Brain pericyte (primary cell): ENCODE measurements around the gene RHBDD1.

ENCODE experiments used
- DNase-seq: peaks from one replicate; pipeline ENCODE4 v3.0.0-alpha.2; 2012; ENCODE audit warnings: low read depth, low spot score

The RHBDD1 gene

DNA sequence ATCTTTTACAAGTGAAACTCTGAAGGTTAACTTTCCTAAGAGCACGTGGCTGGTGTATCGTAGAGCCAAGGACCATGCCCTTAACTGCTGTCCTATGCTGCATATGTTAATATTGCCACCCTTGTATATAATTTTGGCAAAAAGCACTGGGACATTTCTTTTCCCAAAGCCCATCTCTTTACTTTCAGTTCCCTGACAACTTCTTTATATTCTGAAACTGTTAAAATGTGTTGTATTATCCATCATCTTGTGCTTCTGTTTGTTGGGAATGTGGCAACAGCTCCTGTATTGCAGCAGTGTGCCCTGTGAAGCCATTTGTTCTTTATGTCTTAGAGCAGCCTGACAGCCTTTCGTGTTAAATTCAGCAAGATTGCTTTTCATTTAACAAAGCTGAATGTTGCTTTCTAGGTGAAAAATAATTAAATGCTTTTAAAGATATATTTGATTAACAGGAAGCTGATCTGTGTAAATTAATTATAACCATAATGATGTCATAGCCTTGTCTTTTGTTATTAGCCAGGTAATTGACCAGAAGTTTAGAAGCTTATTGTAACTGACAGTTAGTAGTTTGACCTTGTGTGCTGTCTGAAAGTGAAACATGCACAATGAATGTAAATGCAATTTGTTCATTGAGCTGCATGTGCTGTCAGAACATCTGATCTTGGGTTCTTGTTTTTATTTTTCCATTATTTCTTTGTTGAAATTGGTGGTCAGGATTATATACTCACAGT is 9.7 kb downstream of the RHBDD1 start:
- DNase-seq: no peak

DNA sequence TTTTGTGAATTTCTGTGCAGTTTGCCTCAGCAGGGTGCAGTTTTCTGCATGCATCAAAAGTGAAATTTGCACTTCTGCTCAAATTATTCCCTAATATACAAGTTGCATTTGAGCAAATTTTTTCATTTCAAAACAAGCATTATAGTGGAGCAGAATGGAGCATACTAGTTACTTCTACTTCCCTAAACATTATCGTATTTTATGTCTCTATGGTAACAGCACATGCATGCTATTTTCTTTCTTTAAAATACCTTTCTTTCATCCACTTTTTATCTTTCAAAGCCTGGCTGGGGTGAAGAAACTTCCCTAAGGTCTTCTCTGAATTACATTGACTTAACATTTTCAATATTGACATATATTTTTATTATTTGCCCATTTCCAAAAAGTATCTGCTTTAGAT is 11.2 kb downstream of the RHBDD1 start:
- no peak for DNase-seq

DNA sequence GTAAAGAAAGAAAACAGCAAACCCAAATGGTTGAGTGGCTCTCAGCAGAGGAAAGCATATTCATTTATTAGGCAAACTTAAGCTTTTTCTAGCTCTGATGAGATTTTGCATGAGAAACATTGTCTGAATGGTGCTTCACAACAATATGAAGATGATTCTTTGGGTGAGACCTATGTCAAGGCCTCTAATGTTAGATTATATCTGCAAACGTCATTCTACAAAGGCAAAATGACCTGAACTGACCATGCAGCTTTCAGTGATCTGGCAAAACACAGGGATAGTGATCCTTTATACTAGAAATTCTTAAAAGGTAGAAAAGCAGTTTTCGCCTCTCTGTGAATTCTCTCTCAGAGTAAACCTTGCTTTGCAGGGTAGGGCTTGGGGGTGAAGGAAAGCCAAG is 11.7 kb downstream of the RHBDD1 start:
- DNase-seq: no peak

DNA sequence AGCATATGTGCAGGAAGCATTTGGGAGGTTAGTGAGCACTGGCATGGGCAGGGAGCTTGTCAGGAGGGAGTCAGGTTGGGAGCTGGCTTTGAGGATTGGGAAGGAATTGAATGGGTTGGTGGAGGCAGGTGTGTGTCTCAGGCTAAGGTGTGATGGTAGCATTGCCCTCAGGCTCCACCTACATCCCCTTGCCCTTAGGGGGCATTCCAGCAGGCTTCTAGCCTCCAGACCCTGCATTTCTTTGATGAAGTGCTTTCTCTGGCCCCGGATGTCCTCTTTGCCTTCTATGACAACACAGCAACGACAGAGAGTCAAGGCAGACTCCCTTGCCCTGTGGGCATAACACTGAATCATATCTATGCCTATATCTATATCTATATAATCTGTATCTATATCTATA is 13.5 kb downstream of the RHBDD1 start:
- no peak for DNase-seq

DNA sequence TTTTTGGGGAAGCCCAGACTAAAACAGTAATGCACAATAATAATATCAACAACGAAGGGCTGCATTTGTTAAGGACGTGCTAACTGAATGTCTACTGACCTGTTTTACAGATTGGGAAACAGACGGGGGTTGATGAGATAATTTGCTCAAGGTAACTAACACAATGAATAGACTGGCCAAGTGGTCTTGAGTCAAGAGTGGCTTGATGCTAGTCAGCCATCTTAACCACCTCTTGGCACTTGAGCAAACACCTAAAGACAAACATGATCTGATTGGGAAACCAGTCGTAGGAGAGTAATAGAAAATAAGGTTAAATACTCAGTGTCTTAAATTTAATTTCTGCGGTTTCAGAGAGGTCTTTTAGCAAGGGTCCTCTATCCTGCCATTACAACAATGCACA is 14.2 kb downstream of the RHBDD1 start:
- no peak for DNase-seq

DNA sequence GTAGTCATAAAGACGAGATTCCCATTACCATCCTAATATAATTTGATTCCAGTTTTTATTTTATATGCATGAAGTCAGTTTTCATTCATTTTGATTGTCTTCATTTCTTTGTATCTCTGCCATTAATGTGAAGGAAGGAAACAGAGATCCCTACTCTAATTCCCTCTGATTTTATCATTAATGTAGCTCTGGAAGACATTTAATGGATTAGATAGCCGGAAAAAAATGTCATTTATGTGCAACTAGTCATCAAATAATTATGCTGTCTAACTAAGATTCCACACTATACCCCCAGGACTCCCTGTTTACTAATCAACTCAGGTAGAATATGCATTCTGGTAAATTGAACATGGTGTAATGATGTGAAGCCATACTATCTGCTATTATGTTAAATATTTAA is 19.9 kb downstream of the RHBDD1 start:
- no peak for DNase-seq

DNA sequence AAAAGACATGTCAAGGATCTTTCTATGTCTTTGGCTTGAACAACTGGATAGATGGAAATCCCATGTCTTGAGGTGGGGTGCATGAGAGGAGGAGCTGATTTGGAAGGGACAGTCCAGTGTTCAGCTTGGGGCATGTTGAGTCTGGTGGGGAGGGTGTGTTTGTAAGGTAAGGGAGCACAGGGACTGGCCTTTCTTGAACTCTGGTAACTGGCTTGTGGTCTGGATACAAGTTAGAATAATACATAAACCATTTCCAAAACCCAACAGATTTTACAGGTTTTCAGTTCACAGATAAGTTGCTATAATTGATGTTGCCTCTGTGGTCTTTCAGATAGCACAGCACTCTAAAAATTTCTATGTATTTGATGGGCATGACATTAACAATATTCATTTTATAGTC is 24.2 kb downstream of the RHBDD1 start:
- no peak for DNase-seq

DNA sequence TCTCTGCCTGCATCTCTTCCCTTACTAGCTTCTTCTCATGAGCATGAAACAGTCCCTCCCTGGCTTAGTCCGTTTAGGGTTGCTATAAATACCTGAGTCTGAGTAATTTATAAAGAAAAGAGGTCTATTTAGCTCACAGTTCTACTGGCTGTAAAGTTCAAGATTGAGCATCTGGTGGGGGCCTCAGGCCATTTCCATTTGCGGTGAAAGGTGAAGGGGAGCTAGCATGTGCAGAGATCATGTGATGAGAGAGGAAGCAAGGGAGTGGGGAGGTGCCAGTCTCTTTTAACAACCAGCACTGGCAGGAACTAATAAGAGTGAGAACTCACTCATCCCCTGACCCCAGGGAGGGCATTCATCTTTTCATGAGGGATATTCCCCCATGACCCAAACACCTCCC is 26.8 kb downstream of the RHBDD1 start:
- no peak for DNase-seq

DNA sequence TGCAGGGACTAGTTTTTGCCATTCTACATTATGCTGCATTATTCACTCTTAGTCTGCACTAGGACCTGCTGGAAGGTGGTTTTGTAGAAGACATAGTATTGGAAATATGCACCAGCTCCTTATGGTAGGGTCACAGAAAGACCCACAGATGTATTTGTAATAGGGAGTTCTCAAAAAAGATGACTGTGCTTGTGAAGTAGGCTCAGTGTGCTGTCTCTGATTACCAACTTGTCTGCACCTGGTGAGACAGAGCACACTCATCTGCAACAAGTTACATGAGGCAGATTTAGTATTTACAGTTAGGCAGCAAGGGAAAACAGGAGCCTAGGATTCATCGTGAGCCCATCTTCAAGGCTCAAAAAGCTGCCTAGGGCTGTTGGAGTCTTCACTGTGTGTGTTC is 29.4 kb downstream of the RHBDD1 start:
- DNase-seq: no peak

DNA sequence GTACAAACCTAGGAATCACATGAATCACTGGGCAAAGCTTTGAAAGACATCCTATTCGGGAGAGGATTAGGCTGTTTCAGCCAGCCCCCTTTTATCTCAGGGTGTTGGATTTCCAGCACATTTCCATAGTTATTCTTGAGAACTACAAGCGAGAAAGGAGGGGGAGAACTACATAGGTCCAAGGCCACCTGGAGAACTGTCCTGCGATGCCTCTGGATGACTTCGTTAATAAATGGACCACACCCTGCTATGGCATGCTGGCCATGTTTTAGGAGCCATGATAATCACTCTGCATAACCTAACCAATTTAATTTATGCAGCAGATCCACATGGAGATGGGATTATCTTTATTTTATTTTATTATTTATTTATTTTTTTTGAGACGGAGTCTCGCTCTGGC is 29.9 kb downstream of the RHBDD1 start:
- no peak for DNase-seq

DNA sequence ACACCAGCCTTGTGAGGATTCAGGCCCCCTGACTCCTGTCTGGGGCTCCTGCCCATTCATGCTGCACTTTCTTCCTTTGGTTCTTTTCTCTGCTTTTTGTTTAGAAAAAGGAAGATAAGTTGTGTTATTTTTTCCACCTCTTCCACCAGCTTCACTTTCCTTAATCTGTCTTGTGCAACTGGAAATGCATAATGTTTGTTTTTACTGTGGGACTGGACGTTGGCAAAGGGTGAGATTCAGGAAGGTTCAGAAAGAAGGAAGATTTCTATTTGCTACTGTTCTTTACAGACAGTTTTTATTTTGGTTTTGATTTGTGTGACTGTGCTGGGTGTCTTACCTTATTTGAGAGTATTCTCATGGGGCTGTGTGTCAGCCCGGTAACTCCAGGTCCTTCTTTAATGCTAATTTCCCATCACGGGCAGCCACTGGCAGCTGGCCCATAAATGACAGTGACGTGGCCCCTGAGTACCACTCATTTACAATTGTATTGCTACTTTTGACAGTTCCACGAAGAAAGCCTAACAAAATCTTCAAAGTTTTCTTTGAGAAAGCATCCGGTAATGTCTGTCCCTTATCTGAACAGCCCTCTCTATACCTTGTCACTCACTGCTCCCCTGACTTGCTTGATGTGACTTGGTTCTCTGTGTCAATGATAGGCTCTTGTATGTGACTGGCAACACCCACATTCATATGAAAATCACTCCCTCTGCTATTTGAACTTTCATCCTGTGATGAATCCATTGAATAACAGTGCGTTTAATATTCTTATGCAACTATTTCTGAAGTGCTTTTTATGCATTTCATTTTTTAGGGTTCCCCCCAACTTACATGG is 32.7 kb downstream of the RHBDD1 start:
- no peak for DNase-seq

DNA sequence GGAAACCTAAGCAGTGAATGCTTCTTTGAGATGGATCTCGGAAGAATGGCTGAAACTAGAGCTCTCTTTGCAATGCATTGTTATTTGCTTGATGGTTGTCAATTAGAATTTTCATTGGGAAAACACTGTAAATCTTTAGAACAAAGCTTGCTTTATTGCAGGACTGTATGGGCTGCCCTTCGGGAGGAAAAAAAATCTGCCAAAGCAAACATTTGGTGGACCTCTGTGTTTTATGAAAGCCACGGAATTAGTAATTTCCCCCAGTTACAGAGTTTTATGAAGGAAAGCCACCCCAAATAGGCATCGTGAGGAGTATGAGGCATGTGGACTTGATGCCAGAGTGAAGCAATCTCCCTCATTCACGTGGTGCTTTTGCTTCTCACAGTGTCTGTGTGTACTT is 33.5 kb downstream of the RHBDD1 start:
- no peak for DNase-seq

DNA sequence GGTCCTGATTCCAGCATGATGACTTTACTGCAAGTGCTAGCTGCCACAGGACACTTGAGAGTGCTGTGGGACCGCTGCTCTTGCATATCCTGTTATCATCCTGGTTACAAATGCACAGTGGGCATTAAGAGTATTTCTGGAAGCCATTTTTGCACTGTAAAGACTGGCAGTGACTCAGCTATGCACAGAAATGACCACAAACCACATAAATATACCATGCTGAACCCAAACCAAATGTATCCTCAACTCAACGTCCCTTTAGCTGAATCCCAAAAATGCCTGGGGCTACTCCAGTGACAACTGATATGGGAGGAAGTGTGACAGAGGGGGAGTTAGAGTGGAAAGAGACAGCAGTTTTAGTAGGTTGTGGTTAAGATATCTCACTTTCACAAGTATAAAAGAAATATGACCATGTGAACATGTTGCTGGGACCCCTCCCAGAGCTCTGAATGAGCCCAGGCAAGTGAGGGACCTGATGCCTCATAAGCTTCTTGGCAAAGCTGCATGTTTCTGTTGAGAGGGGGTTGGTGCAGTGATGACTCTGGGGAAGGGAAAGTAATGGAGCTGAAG is 37.3 kb downstream of the RHBDD1 start:
- DNase-seq: no peak

DNA sequence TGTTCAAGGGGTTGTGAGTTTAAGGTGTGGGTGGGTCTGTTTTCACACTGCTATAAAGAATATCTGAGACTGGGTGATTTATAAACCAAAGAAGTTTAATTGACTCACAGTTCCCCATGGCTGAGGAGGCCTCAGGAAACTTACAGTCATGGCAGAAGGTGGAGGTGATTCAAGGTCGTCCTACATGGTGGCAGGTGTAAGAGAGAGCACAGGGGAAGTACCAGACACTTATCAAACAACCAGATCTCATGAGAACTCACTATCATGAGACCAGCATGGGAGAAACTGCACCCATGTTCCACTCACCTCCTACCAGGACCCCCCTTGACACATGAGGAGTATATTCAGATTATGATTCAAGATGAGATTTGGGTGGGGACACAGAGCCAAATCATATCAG is 38.0 kb downstream of the RHBDD1 start:
- DNase-seq: no peak

DNA sequence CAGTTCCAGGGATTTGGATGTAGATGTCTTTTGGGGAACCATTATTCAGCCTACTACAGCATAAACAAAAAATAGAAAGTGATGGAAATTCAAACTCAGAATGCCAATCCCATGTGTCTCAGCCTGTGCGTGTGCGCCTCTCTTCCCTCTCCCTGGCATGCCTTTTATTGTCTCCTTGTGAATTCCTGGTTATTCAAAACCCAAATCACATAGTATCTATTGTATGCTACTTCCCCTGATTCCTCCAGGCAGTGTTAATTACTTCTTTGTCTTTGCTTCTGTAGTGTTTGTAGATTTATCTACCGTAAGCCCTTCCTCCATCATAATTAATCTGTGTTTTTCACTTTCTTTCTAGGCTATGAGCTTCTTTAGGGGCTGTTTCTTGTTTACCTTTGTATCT is 38.9 kb downstream of the RHBDD1 start:
- no peak for DNase-seq

DNA sequence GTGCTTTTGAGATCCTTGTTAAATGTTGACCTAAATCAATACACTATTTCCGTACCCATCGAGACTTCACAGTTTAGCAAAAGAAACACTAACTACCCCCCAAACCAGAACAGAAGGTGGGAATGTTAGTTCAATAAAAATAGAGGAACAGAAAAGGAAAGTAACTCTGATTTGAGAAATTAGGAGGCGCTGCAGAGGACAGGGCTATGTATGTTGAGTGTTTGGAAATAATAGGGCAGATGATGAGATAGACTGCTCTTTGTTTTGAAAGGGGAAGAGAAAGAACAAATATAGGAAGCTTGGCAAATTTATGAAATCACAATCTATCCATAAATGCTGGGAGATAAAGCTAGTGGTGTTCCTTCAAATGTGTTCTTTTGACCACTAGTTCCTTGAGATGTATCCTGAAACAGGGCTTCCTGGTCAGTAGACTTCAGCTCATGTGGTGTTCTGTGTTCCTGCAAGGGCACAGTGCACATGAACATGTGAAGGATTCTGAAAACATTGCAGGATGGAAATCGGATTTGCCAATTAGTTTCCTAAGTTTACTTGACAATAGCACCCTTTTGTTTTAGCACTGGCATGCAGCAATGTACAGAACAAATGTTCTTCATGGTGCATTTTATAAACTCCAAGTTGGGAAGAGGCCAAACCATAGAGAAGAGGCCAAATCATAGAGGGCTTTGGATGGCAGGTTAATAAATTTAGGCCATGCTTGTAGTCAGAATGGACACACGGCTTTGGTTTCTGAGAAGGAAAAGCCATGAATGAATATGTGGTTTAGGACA is 39.8 kb downstream of the RHBDD1 start:
- no peak for DNase-seq

DNA sequence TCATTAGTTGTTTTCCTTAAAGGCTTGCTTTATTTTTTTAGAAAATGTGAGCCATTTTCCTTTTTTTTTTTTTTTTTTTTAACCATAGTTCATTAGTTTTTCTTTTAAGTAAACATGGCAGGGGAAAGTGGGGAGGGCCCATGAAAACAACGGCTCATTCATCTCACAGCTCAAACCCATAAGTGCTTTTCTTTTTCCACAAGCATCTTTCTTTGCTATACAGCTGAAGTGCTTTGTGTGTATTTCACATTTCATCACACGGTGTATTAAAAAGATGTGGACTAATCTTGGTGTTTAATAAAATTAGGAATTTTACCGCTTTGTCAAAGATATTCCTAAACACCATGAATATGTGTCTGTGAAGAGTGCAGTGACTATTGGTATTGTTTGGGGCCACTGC is 41.6 kb downstream of the RHBDD1 start:
- no peak for DNase-seq

DNA sequence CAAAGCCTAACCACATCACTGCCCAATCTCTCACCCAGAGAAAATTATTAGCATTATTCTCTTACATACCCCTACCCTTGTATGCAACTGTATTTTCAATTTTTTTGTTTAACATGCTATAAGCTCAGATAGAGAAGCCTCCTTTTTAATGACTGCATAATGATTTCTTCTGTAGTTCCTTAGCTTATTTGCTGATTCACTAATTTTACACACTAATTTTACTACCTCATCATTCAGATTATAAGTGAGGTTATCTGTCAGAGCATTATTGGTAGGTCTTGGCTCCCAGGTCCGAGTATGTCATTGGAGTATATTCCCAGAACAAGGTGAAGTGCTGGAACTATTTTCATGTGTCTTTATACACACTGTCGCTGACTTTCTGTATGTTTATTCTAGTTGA is 45.4 kb downstream of the RHBDD1 start:
- no peak for DNase-seq

DNA sequence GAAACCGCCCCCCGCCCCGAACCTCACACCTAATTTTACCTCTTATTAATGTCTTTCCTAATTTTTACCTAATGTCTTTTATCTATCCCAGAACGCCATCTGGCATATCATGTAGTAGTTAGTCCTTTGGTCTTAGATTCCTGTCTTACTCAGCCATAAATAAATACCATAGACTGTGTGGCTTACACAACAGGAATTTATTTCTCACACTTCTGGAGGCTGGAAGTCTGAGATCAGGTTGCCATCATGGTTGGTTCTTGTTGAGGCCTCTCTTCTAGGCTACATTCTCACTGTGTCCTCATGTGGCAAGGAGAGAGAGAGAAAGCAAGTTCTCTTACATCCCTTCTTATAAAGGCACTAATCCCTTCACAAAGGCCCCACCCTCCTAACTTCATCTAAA is 46.8 kb downstream of the RHBDD1 start:
- no peak for DNase-seq

DNA sequence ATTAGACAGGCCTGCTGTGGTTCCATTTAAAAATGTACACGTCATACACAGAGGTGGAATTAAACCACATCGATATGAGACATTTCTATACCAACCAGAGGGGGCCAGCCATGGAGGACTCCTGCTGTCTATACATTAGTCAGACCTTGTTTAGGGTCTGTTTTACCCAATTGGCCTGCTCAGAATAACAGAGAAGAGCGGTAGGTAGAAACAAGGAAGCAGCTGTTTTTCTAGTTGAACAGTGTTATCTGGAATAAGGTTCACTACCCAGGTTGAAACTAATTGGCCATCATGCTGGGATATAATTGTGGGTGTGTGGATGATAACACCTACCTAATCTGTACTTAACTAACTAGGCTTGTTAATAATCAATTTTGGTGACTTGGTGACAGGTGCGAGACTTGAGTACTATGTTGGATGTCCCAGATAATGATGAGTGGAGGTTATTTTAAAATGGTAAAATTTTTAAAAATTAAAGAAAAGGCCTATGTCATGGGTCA is 47.5 kb downstream of the RHBDD1 start:
- no peak for DNase-seq

DNA sequence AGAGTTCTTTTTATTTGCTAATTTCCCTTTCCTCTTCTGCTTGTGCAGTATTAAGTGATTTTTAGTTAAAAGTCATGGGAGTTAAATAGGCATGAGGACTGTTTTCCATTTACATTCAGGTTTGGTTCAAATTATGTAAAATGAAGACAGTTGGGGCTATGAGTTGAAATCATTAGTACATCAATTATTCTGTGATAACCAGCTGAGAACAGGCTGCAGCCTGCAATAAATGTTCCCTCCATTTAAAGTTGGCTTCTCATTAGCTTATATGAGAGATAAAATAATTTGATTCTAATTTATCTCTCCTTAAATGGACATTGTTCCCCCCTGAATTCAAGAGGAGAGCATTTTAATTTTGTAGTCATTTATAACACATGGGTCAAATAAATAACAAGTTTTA is 48.3 kb downstream of the RHBDD1 start:
- no peak for DNase-seq
